Measurements from ENCODE around the gene NT5C1A.

Gene NT5C1A

GRCh38 chr1:39657923-39658485 lies 13.9 kb downstream of the NT5C1A start:
- DNase-seq = peak; percentile 61

GRCh38 chr1:39657402-39657801 lies 14.5 kb downstream of the NT5C1A start:
- DNase-seq = no peak

- no peak for DNase-seq
Measured at GRCh38 chr1:39656391-39656790, 15.5 kb downstream of the NT5C1A start.

GRCh38 chr1:39655578-39656268 lies 16.2 kb downstream of the NT5C1A start:
- no peak for DNase-seq

GRCh38 chr1:39654291-39654690 lies 17.6 kb downstream of the NT5C1A start:
- no peak for DNase-seq

GRCh38 chr1:39653546-39654031 lies 18.3 kb downstream of the NT5C1A start:
- peak; percentile 77 for DNase-seq

- DNase-seq = no peak
Measured at GRCh38 chr1:39652554-39652953, 19.4 kb downstream of the NT5C1A start.

- no peak for DNase-seq
Measured at GRCh38 chr1:39652105-39652504, 19.8 kb downstream of the NT5C1A start.

GRCh38 chr1:39650431-39650830 lies 21.5 kb downstream of the NT5C1A start:
- DNase-seq = no peak

- DNase-seq = no peak
Measured at GRCh38 chr1:39649636-39650185, 22.2 kb downstream of the NT5C1A start.

- DNase-seq = no peak
Measured at GRCh38 chr1:39648496-39648895, 23.4 kb downstream of the NT5C1A start.

- no peak for DNase-seq
Measured at GRCh38 chr1:39647247-39647646, 24.7 kb downstream of the NT5C1A start.

- no peak for DNase-seq
Measured at GRCh38 chr1:39646232-39647081, 25.4 kb downstream of the NT5C1A start.

- no peak for DNase-seq
Measured at GRCh38 chr1:39645411-39646043, 26.4 kb downstream of the NT5C1A start.

GRCh38 chr1:39643705-39644104 lies 28.2 kb downstream of the NT5C1A start:
- DNase-seq = no peak

GRCh38 chr1:39642796-39643195 lies 29.1 kb downstream of the NT5C1A start:
- DNase-seq = no peak

GRCh38 chr1:39640861-39641260 lies 31.0 kb downstream of the NT5C1A start:
- DNase-seq = no peak

GRCh38 chr1:39639305-39640130 lies 32.4 kb downstream of the NT5C1A start, which contains the start of gene HEYL:
Gene HEYL, minus strand, starts transcription at chr1:39639643. Its CDS starts 18 bp downstream, at chr1:39639625.
- DNase-seq = peak; percentile 70

- no peak for DNase-seq
Measured at GRCh38 chr1:39638965-39639304, 33.0 kb downstream of the NT5C1A start.

- no peak for DNase-seq
Measured at GRCh38 chr1:39637361-39637760, 34.5 kb downstream of the NT5C1A start.

- DNase-seq = no peak
Measured at GRCh38 chr1:39635871-39636210, 36.1 kb downstream of the NT5C1A start.

- DNase-seq = no peak
Measured at GRCh38 chr1:39635205-39635870, 36.6 kb downstream of the NT5C1A start.

Measured in NCI-H1436 (cell line).